H9 (cell line): ENCODE measurements around the gene TMEM229B. TPM values are rescaled to one million over a fixed set of nuclear protein-coding genes. Genes with fewer than 3 reads are reported as not detected.

ENCODE experiments used
- DNase-seq: peaks from one replicate; pipeline ENCODE4 v3.0.0-alpha.2; 2017
- H2AFZ ChIP-seq: one replicate; pipeline ENCODE4 v1.6.1; 2013; ENCODE audit warnings: mild to moderate bottlenecking, low read length, control low read depth, moderate library complexity
- H2AK5ac ChIP-seq: 2 replicates; pipeline ENCODE4 v1.6.1; 2013; ENCODE audit warnings: low read length, control low read depth, mixed read lengths; ENCODE audit not compliant: insufficient read length
- H2BK120ac ChIP-seq: one replicate; pipeline ENCODE4 v1.6.1; 2013; ENCODE audit warnings: low read depth, mild to moderate bottlenecking, low read length, control low read depth, inconsistent platforms; ENCODE audit not compliant: poor library complexity, severe bottlenecking
- H2BK12ac ChIP-seq: 2 replicates; pipeline ENCODE4 v1.6.1; 2013; ENCODE audit warnings: low read length, control low read depth, mixed read lengths, low read depth; ENCODE audit not compliant: insufficient read length
- H2BK15ac ChIP-seq: 2 replicates; pipeline ENCODE4 v1.6.1; 2013; ENCODE audit warnings: low read depth, low read length, control low read depth
- H2BK20ac ChIP-seq: one replicate; pipeline ENCODE4 v1.6.1; 2013; ENCODE audit warnings: low read depth, mild to moderate bottlenecking, low read length, control low read depth, inconsistent platforms; ENCODE audit not compliant: poor library complexity, severe bottlenecking
- H2BK5ac ChIP-seq: 2 replicates; pipeline ENCODE4 v1.6.1; 2013; ENCODE audit warnings: low read length, control low read depth, mixed read lengths; ENCODE audit not compliant: insufficient read length
- H3K14ac ChIP-seq: 2 replicates; pipeline ENCODE4 v1.6.1; 2013; ENCODE audit warnings: low read length, control low read depth; ENCODE audit not compliant: insufficient read depth
- H3K18ac ChIP-seq: 2 replicates; pipeline ENCODE4 v1.6.1; 2013; ENCODE audit warnings: low read depth, mild to moderate bottlenecking, mixed read lengths, low read length, control low read depth; ENCODE audit not compliant: insufficient read length
- H3K23ac ChIP-seq: 2 replicates; pipeline ENCODE4 v1.6.1; 2013; ENCODE audit warnings: low read length, control low read depth, mixed read lengths, low read depth; ENCODE audit not compliant: insufficient read length
- H3K23me2 ChIP-seq: 2 replicates; pipeline ENCODE4 v1.6.1; 2013; ENCODE audit warnings: low read depth, mild to moderate bottlenecking, mixed read lengths, low read length, control low read depth; ENCODE audit not compliant: insufficient read length, poor library complexity, severe bottlenecking
- H3K27ac ChIP-seq: 2 replicates; pipeline ENCODE4 v1.5.1; 2013; ENCODE audit warnings: low read length, control low read depth, mixed read lengths, low read depth; ENCODE audit not compliant: insufficient read length
- H3K27me3 ChIP-seq: 2 replicates; pipeline ENCODE4 v1.6.1; 2013; ENCODE audit warnings: low read length, control low read depth, inconsistent platforms; ENCODE audit not compliant: insufficient read depth
- H3K4ac ChIP-seq: 2 replicates; pipeline ENCODE4 v1.6.1; 2013; ENCODE audit warnings: low read depth, mild to moderate bottlenecking, control low read depth, inconsistent platforms, low read length, moderate library complexity
- H3K4me1 ChIP-seq: 2 replicates; pipeline ENCODE4 v1.6.1; 2013; ENCODE audit warnings: low read length, control low read depth, inconsistent platforms; ENCODE audit not compliant: insufficient read depth
- H3K4me2 ChIP-seq: 2 replicates; pipeline ENCODE4 v1.6.1; 2013; ENCODE audit warnings: low read length, control low read depth, mixed read lengths; ENCODE audit not compliant: insufficient read length, insufficient read depth
- H3K56ac ChIP-seq: 2 replicates; pipeline ENCODE4 v1.6.1; 2013; ENCODE audit warnings: low read depth, mild to moderate bottlenecking, mixed read lengths, low read length, control low read depth; ENCODE audit not compliant: insufficient read length
- H3K79me1 ChIP-seq: 2 replicates; pipeline ENCODE4 v1.6.1; 2013; ENCODE audit warnings: low read depth, mild to moderate bottlenecking, moderate library complexity, low read length, control low read depth, inconsistent platforms; ENCODE audit not compliant: insufficient read depth, poor library complexity, severe bottlenecking
- H3K79me2 ChIP-seq: 2 replicates; pipeline ENCODE4 v1.6.1; 2013; ENCODE audit warnings: low read length, control low read depth, inconsistent platforms; ENCODE audit not compliant: insufficient read depth
- H3K9ac ChIP-seq: 2 replicates; pipeline ENCODE4 v1.6.1; 2013; ENCODE audit warnings: low read length, control low read depth, mixed read lengths; ENCODE audit not compliant: insufficient read length; ENCODE audit errors: extremely low read depth
- H3K9me3 ChIP-seq: one replicate; pipeline ENCODE4 v1.6.1; 2013; ENCODE audit warnings: low read depth, low read length, inconsistent platforms; ENCODE audit not compliant: control insufficient read depth
- H3T11ph ChIP-seq: one replicate; pipeline ENCODE4 v1.6.1; 2013; ENCODE audit warnings: mild to moderate bottlenecking, low read length, control low read depth, inconsistent platforms
- H4K20me1 ChIP-seq: one replicate; pipeline ENCODE4 v1.6.1; 2013; ENCODE audit not compliant: control insufficient read depth, insufficient read length, insufficient read depth
- H4K5ac ChIP-seq: 2 replicates; pipeline ENCODE4 v1.6.1; 2013; ENCODE audit warnings: low read depth, mild to moderate bottlenecking, mixed read lengths, low read length, control low read depth; ENCODE audit not compliant: insufficient read length
- H4K8ac ChIP-seq: replicated peaks from 2 replicates; pipeline ENCODE4 v1.6.1; 2013; ENCODE audit warnings: low read length, control low read depth, mixed read lengths, low read depth; ENCODE audit not compliant: insufficient read length
- H4K91ac ChIP-seq: 2 replicates; pipeline ENCODE4 v1.6.1; 2013; ENCODE audit warnings: low read depth, mild to moderate bottlenecking, moderate library complexity, mixed read lengths, low read length, control low read depth; ENCODE audit not compliant: insufficient read length
- H3K27ac Mint-ChIP-seq, 3 experiments: 2 replicates in 2 of 3; 3 replicates in 1 of 3; pipeline ENCODE4 v1.8.0; 2020 to 2021; ENCODE audit warnings: mixed read lengths in 3 of 3, mild to moderate bottlenecking in 1 of 3, moderate library complexity in 1 of 3
- H3K27me3 Mint-ChIP-seq: 2 replicates; pipeline ENCODE4 v1.8.0; 2021; ENCODE audit warnings: low read depth, mild to moderate bottlenecking, moderate library complexity, mixed read lengths
- H3K36me3 Mint-ChIP-seq, 3 experiments: 2 replicates in 2 of 3; 3 replicates in 1 of 3; pipeline ENCODE4 v1.8.0; 2020 to 2021; ENCODE audit warnings: low read depth in 3 of 3, mixed read lengths in 3 of 3; ENCODE audit not compliant: insufficient read depth in 1 of 3
- H3K4me1 Mint-ChIP-seq, 2 experiments: 2 replicates each; pipeline ENCODE4 v1.8.0; 2020; ENCODE audit warnings: mixed read lengths in 2 of 2
- H3K4me3 Mint-ChIP-seq, 2 experiments: 2 replicates in 1 of 2; 3 replicates in 1 of 2; pipeline ENCODE4 v1.8.0; 2020 to 2021; ENCODE audit warnings: mild to moderate bottlenecking in 2 of 2, mixed read lengths in 2 of 2, moderate library complexity in 1 of 2
- H3K9me3 Mint-ChIP-seq, 2 experiments: 2 replicates in 1 of 2; 3 replicates in 1 of 2; pipeline ENCODE4 v1.8.0; 2020; ENCODE audit warnings: mild to moderate bottlenecking in 2 of 2, mixed read lengths in 2 of 2, moderate library complexity in 1 of 2
- CTCF ChIP-seq: fragments of 200-600 bp; sonication (generic); conservative IDR thresholded peaks from 3 replicates; pipeline ENCODE4 v1.8.0; 2021; ENCODE audit warnings: antibody characterized with exemption, mild to moderate bottlenecking
- whole genome bisulfite sequencing: extraction: QIAGEN DNeasy Blood & Tissue Kit; methylation state at CpG from one replicate; pipeline ENCODE4 v1.1.7; 2013; ENCODE audit warnings: missing lambda C conversion rate, low lambda C conversion rate, mixed read lengths; ENCODE audit not compliant: insufficient read length; ENCODE audit errors: extremely low coverage; 5-methylcytosine and 5-hydroxymethylcytosine counted together
- total RNA-seq: library from RNA; stranded (reverse); gene quantifications from 2 replicates; pipeline ENCODE4 v1.2.1, GENCODE V29; 2021

Gene TMEM229B
- total RNA-seq, 1 experiment from 2014 or later, result 0.24 TPM

GRCh38 chr14:67486890-67487289 is 1.6 kb downstream of the TMEM229B start:
- Mint-ChIP-seq H3K4me3 (no peak overlapping the region), H3K9me3 (peaks cover 0 to 5% of the 10 kb centered on the region in 2 experiments; a peak in 2 of 5 replicates), H3K27me3 (peaks cover 2% of the 10 kb centered on the region; the same call in 1 of the 2 replicates), H3K27ac (no peak overlapping the region), H3K4me1 (peaks cover 13 to 15% of the 10 kb centered on the region in 2 experiments), H3K36me3 (no peaks in the 10 kb centered on the region; a peak in 2 of 7 replicates)
- Histone ChIP-seq H2BK120ac (no peak overlapping the region), H3K9me3 (no peaks in the 10 kb centered on the region), H2AK5ac (no peak overlapping the region), H3K4me1 (no peaks in the 10 kb centered on the region), H2BK20ac (no peak overlapping the region), H3K23ac (no peak overlapping the region), H4K91ac (no peak overlapping the region), H3K18ac (no peak overlapping the region), H3K79me1 (no peaks in the 10 kb centered on the region), H3K56ac (no peak overlapping the region), H2AFZ (no peak overlapping the region), H3K23me2 (no peaks in the 10 kb centered on the region), H3K4me2 (no peak overlapping the region), H3K14ac (no peak overlapping the region), H2BK5ac (no peak overlapping the region), H3K79me2 (no peaks in the 10 kb centered on the region), H3K27ac (no peak overlapping the region), H4K8ac (no peak overlapping the region), H2BK12ac (no peak overlapping the region), H2BK15ac (no peak overlapping the region), H4K20me1 (no peaks in the 10 kb centered on the region), H3K9ac (no peak overlapping the region), H3K27me3 (no peaks in the 10 kb centered on the region), H3T11ph (no peak overlapping the region), H4K5ac (no peak overlapping the region), H3K4ac (no peak overlapping the region)
- no CpG with 5 or more reads among the region's 4 CpGs for WGBS
- DNase-seq, result no peak
- no peak for TF ChIP-seq CTCF
